SU-DHL-6 (cell line): ENCODE data around the gene CAP1.

Experiments
- H2AFZ ChIP-seq: fragments of 200-600 bp; sonication (generic); 2 replicates; pipeline ENCODE4 v1.6.1; 2014; ENCODE audit warnings: low read depth, mild to moderate bottlenecking, moderate library complexity, mixed read lengths, antibody characterized with exemption, low read length; ENCODE audit not compliant: severe bottlenecking
- H3F3A ChIP-seq: fragments of 200-600 bp; shearing (Covaris generic); 2 replicates; pipeline ENCODE4 v1.6.0; 2016; ENCODE audit warnings: antibody characterized with exemption, mild to moderate bottlenecking; ENCODE audit not compliant: insufficient read depth
- H3K27ac ChIP-seq: fragments of 200-600 bp; sonication (generic); 2 replicates; pipeline ENCODE4 v1.5.1; 2016; ENCODE audit warnings: low read depth, mild to moderate bottlenecking, low read length, moderate library complexity, mixed read lengths
- H3K27me3 ChIP-seq: fragments of 200-600 bp; sonication (generic), shearing (Covaris generic); 2 replicates; pipeline ENCODE4 v1.6.0; 2014; ENCODE audit warnings: mild to moderate bottlenecking, low read length
- H3K36me3 ChIP-seq: fragments of 200-600 bp; sonication (generic); 2 replicates; pipeline ENCODE4 v1.6.1; 2014; ENCODE audit warnings: mild to moderate bottlenecking, low read length, mixed read lengths
- H3K4me2 ChIP-seq: fragments of 300-600, 200-600 bp; shearing (Covaris generic), sonication (generic); 2 replicates; pipeline ENCODE4 v1.6.0; 2014; ENCODE audit warnings: low read length, low read depth, mild to moderate bottlenecking; ENCODE audit not compliant: poor library complexity, severe bottlenecking
- H3K4me3 ChIP-seq: fragments of 200-600 bp; sonication (generic); 2 replicates; pipeline ENCODE4 v1.5.1; 2014; ENCODE audit warnings: antibody characterized with exemption, low read length, mild to moderate bottlenecking, mixed read lengths; ENCODE audit not compliant: insufficient read depth, poor library complexity, severe bottlenecking
- H3K79me2 ChIP-seq: fragments of 200-600 bp; sonication (generic); 2 replicates; pipeline ENCODE4 v1.6.1; 2014; ENCODE audit warnings: mild to moderate bottlenecking, low read length, moderate library complexity; ENCODE audit not compliant: insufficient read depth
- H3K9ac ChIP-seq: fragments of 200-600 bp; sonication (generic); 2 replicates; pipeline ENCODE4 v1.7.0; 2014; ENCODE audit warnings: mild to moderate bottlenecking, low read length
- H3K9me2 ChIP-seq: fragments of 200-600 bp; sonication (generic); replicated peaks from 2 replicates; pipeline ENCODE4 v1.6.1; 2014; ENCODE audit warnings: low read length; ENCODE audit not compliant: insufficient read depth
- H3K9me3 ChIP-seq: fragments of 200-600 bp; sonication (generic); 2 replicates; pipeline ENCODE4 v1.6.1; 2014; ENCODE audit warnings: low read length, mixed read lengths; ENCODE audit not compliant: insufficient read depth
- H4K20me1 ChIP-seq: fragments of 200-600 bp; sonication (generic); 2 replicates; pipeline ENCODE4 v1.6.1; 2014; ENCODE audit warnings: low read depth, mild to moderate bottlenecking, antibody characterized with exemption, low read length, moderate library complexity, mixed read lengths
- EZH2phosphoT487 ChIP-seq: fragments of 200-600 bp; sonication (generic), shearing (Covaris generic); conservative IDR thresholded peaks from 2 replicates; pipeline ENCODE4 v1.6.1; 2018; ENCODE audit warnings: mild to moderate bottlenecking, antibody characterized with exemption, low read length, moderate library complexity, mixed read lengths
- TF ChIP-seq, protein P1 (sequence below): fragments of 200-600 bp; sonication (generic); IDR thresholded peaks from one replicate; pipeline ENCODE4 v1.5.1; 2017; ENCODE audit warnings: antibody characterized with exemption, mild to moderate bottlenecking, low read length, moderate library complexity; ENCODE audit not compliant: insufficient read depth, poor library complexity, severe bottlenecking

Gene CAP1

GRCh38 chr1:40092241-40092640 is 51.7 kb downstream of the CAP1 start:
- H3K4me3 ChIP-seq: no peak overlapping the region
- H3K27me3 ChIP-seq: no peaks in the 10 kb centered on the region
- no peaks in the 10 kb centered on the region for H3K9me2 ChIP-seq
- H4K20me1 ChIP-seq: no peaks in the 10 kb centered on the region
- H2AFZ ChIP-seq: no peak overlapping the region
- H3K9me3 ChIP-seq: no peaks in the 10 kb centered on the region
- H3K36me3 ChIP-seq: peaks cover 9% of the 10 kb centered on the region; the same call in 1 of the 2 replicates
- no peaks in the 10 kb centered on the region for H3F3A ChIP-seq
- H3K9ac ChIP-seq: no peak overlapping the region
- no peak overlapping the region for H3K27ac ChIP-seq
- H3K4me2 ChIP-seq: no peak overlapping the region
- TF ChIP-seq, protein P1, sequence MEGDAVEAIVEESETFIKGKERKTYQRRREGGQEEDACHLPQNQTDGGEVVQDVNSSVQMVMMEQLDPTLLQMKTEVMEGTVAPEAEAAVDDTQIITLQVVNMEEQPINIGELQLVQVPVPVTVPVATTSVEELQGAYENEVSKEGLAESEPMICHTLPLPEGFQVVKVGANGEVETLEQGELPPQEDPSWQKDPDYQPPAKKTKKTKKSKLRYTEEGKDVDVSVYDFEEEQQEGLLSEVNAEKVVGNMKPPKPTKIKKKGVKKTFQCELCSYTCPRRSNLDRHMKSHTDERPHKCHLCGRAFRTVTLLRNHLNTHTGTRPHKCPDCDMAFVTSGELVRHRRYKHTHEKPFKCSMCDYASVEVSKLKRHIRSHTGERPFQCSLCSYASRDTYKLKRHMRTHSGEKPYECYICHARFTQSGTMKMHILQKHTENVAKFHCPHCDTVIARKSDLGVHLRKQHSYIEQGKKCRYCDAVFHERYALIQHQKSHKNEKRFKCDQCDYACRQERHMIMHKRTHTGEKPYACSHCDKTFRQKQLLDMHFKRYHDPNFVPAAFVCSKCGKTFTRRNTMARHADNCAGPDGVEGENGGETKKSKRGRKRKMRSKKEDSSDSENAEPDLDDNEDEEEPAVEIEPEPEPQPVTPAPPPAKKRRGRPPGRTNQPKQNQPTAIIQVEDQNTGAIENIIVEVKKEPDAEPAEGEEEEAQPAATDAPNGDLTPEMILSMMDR: no peak
- TF ChIP-seq EZH2phosphoT487: no peak
- H3K79me2 ChIP-seq: peaks cover 32% of the 10 kb centered on the region

- Histone ChIP-seq H3K4me3 (no peak overlapping the region), H3K4me2 (no peak overlapping the region), H3K27me3 (no peaks in the 10 kb centered on the region), H3K9me3 (no peaks in the 10 kb centered on the region), H3K79me2 (peaks cover 32% of the 10 kb centered on the region), H3K36me3 (peaks cover 9% of the 10 kb centered on the region; the same call in 1 of the 2 replicates), H3F3A (no peaks in the 10 kb centered on the region), H3K9ac (no peak overlapping the region), H4K20me1 (no peaks in the 10 kb centered on the region), H3K27ac (no peak overlapping the region), H2AFZ (no peak overlapping the region), H3K9me2 (no peaks in the 10 kb centered on the region)
- TF ChIP-seq, protein P1: no peak
- TF ChIP-seq EZH2phosphoT487: no peak
These were observed 52.4 kb downstream of the CAP1 start for GRCh38 chr1:40092706-40093639.

GRCh38 chr1:40094466-40095110 is 54.1 kb downstream of the CAP1 start:
- Histone ChIP-seq H3K4me3 (no peak overlapping the region), H3K9me3 (no peaks in the 10 kb centered on the region), H3K9ac (no peak overlapping the region), H3F3A (no peaks in the 10 kb centered on the region), H3K9me2 (no peaks in the 10 kb centered on the region), H3K36me3 (peaks cover 9% of the 10 kb centered on the region; the same call in 1 of the 2 replicates), H3K27ac (no peak overlapping the region), H3K4me2 (no peak overlapping the region), H3K27me3 (no peaks in the 10 kb centered on the region), H2AFZ (no peak overlapping the region), H4K20me1 (no peaks in the 10 kb centered on the region), H3K79me2 (peaks cover 32% of the 10 kb centered on the region)
- TF ChIP-seq, protein P1: no peak
- no peak for TF ChIP-seq EZH2phosphoT487
